AG10803 (cell line): Measurements from ENCODE around the gene MYNN.
A peak's percentile ranks its signal among the peaks of the same experiment; 100 is the strongest.

Experiments used
- DNase-seq: peaks from one replicate; pipeline ENCODE4 v3.0.0; 2010; ENCODE audit warnings: low read depth
- H3K4me3 ChIP-seq: 2 replicates; pipeline ENCODE4 v1.5.1; 2011; ENCODE audit warnings: mild to moderate bottlenecking, low read length, control low read depth
- TF ChIP-seq, protein P1 (sequence below): conservative IDR thresholded peaks from 2 replicates; pipeline ENCODE4 v1.5.1; 2011; ENCODE audit warnings: mild to moderate bottlenecking, low read length, control low read depth, inconsistent platforms

MYNN gene

DNA sequence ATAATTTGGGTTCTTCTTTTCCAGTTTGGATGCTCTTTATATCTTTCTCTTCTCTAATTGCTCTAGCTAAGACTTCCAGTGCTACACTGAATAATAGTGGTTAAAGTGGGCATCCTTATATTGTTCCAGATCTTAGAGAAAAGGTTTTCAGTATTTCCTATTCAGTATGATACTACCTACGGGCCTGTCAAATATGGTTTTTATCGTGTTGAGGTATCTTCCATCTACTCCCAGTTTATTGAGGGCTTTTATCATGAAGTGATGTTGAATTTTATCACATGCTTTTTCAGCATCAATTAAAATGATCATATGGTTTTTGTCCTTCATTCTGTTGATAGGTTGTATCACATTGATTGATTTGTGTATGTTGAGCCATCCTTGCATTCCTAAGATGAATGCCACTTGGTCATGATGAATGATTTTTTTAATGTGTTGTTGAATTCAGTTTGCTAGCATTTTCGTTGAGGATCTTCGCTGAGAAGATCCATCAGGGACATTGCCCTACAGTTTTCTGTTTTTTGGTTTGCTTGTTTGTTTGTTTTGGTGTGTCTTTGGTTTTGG is 42.5 kb downstream of the MYNN start:
- DNase-seq: no peak
- TF ChIP-seq, protein P1, sequence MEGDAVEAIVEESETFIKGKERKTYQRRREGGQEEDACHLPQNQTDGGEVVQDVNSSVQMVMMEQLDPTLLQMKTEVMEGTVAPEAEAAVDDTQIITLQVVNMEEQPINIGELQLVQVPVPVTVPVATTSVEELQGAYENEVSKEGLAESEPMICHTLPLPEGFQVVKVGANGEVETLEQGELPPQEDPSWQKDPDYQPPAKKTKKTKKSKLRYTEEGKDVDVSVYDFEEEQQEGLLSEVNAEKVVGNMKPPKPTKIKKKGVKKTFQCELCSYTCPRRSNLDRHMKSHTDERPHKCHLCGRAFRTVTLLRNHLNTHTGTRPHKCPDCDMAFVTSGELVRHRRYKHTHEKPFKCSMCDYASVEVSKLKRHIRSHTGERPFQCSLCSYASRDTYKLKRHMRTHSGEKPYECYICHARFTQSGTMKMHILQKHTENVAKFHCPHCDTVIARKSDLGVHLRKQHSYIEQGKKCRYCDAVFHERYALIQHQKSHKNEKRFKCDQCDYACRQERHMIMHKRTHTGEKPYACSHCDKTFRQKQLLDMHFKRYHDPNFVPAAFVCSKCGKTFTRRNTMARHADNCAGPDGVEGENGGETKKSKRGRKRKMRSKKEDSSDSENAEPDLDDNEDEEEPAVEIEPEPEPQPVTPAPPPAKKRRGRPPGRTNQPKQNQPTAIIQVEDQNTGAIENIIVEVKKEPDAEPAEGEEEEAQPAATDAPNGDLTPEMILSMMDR: no peak

DNA sequence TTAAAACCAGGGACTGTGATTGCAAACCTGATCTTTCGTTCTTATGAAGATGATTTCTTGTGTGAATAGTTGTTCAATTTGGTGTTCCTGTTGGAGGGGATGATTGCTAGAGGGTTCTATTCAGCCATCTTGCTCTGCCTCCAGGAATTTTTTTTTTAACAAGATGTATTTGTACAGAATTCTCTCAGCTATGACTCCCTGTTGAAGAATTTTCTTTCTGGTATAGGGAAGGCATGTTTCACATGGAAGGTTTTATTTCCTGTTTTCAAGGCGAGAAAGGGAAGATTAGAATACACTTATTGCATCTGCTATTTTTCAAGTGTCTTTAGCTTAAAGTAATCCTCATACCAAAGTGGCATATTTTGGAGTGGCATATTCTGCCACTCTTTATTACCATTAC is 45.1 kb downstream of the MYNN start:
- peak; percentile 45 for DNase-seq

More for the DNA sequence above, 42.5 kb downstream of the MYNN start:
- no peak overlapping the region for H3K4me3 ChIP-seq

DNA sequence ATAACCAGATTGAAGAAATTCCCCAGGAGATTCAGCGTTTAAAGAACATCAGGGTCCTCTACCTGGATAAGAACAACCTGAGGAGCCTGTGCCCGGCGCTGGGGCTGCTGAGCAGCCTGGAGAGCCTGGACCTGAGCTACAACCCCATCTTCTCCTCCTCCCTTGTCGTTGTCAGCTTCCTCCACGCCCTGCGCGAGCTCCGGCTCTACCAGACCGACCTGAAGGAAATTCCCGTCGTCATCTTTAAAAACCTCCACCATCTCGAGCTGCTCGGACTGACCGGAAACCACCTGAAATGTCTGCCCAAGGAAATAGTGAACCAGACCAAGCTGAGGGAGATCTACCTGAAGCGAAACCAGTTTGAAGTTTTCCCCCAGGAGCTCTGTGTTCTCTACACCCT is 48.9 kb downstream of the MYNN start:
- DNase-seq: no peak
- H3K4me3 ChIP-seq: no peak overlapping the region
- TF ChIP-seq, protein P1: no peak

More for the DNA sequence above, 45.1 kb downstream of the MYNN start:
- H3K4me3 ChIP-seq: no peak overlapping the region
- TF ChIP-seq, protein P1: no peak

DNA sequence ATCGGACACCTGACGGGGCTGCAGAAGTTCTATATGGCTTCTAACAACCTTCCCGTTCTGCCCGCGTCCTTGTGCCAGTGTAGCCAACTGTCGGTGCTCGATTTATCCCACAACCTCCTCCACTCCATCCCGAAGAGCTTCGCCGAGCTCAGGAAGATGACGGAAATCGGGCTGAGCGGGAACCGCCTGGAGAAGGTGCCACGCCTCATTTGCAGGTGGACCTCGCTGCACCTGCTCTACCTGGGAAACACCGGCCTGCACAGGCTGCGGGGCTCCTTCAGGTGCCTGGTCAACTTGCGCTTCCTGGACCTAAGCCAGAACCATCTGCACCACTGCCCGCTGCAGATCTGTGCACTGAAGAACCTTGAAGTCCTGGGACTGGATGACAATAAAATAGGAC is 49.3 kb downstream of the MYNN start:
- TF ChIP-seq, protein P1: no peak
- no peak for DNase-seq
- H3K4me3 ChIP-seq: no peak overlapping the region

DNA sequence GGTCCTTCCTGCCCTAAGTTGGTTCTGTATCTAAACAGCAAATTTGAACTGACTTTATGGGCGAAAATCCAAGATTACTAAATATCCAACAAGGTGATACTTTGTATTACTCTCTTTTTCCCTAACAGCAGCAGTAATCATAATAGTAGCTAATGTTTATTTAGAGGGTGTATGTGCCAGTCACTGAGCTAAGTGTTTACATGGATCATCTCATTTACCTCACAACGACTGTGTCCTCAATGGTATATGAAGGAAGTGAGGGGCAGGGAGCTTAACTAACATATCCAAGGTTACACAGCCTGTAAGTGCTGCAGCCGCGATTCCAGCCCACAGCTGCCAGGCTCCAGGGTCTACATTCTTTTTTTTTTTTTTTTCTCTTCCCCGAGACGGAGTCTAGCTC is 49.8 kb downstream of the MYNN start:
- no peak for DNase-seq
- no peak overlapping the region for H3K4me3 ChIP-seq
- TF ChIP-seq, protein P1: no peak

DNA sequence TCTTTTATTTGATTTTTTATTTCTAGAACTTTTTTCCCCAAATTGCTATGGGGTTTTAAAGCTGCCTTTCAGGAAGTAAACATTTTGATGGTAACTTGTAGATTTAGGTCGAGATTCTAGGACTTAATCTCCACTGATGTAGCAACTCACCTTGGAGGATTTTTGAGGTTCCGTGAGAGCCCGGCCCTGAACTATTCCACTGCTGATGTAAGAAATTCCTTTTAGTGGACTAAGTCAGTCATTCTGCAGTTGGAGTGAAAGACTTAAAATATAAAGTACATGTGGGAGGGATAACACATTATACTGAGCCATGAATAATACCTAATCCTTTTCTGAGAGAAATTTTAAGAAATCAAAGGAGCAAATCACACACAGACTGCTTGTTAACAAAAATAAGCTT is 52.1 kb downstream of the MYNN start:
- TF ChIP-seq, protein P1: no peak
- H3K4me3 ChIP-seq: no peak overlapping the region
- DNase-seq: no peak

DNA sequence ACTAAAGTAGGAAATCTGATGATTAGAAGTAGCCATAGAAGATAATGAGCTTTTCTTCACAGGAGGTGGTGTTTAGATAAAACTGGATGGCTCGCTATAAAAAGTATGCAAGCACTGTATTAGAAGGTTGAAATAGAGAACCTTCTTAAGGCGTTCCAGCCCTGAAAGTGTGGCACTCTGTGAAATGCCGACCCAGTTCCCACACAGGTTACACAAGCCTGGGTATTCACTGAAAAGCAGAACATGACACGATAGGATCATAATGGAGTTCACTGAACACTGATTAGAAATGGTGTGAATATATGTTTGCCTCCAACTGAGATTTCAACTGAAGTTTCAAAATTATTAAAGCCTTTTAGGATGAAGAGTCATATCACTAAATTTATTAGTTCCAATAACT is 54.5 kb downstream of the MYNN start:
- TF ChIP-seq, protein P1: no peak
- H3K4me3 ChIP-seq: no peak overlapping the region
- no peak for DNase-seq
